GM18517 (cell line): ENCODE measurements around the gene SSBP3.

ENCODE experiments used
- ATAC-seq: cut with Tn5 transposase; IDR thresholded peaks from one replicate; pipeline ENCODE4 v1.9.1; 2021; ENCODE audit warnings: mild to moderate bottlenecking, moderate library complexity; ENCODE audit not compliant: unreplicated experiment

The SSBP3 gene

GRCh38 chr1:54375298-54375697, 30.9 kb downstream of the SSBP3 start:
- ATAC-seq: no peak

GRCh38 chr1:54374766-54375165, 31.4 kb downstream of the SSBP3 start:
- ATAC-seq: no peak

- no peak for ATAC-seq
Observed at GRCh38 chr1:54372978-54373377, 33.2 kb downstream of the SSBP3 start.

GRCh38 chr1:54371942-54372275, 34.3 kb downstream of the SSBP3 start:
- no peak for ATAC-seq

- no peak for ATAC-seq
Observed at GRCh38 chr1:54371038-54371941, 34.9 kb downstream of the SSBP3 start.

GRCh38 chr1:54370287-54370989, 35.8 kb downstream of the SSBP3 start:
- ATAC-seq: no peak

- ATAC-seq: no peak
Observed at GRCh38 chr1:54367613-54368012, 38.6 kb downstream of the SSBP3 start.

- ATAC-seq: no peak
Observed at GRCh38 chr1:54365847-54366246, 40.3 kb downstream of the SSBP3 start.

GRCh38 chr1:54365398-54365797, 40.8 kb downstream of the SSBP3 start:
- no peak for ATAC-seq

- ATAC-seq: no peak
Observed at GRCh38 chr1:54364995-54365394, 41.2 kb downstream of the SSBP3 start.

GRCh38 chr1:54364582-54364981, 41.6 kb downstream of the SSBP3 start:
- no peak for ATAC-seq

- no peak for ATAC-seq
Observed at GRCh38 chr1:54363925-54364324, 42.3 kb downstream of the SSBP3 start.

- ATAC-seq: no peak
Observed at GRCh38 chr1:54362881-54363340, 43.3 kb downstream of the SSBP3 start.

- no peak for ATAC-seq
Observed at GRCh38 chr1:54361342-54361741, 44.9 kb downstream of the SSBP3 start.

- no peak for ATAC-seq
Observed at GRCh38 chr1:54360165-54361005, 45.8 kb downstream of the SSBP3 start.

GRCh38 chr1:54359393-54360162, 46.6 kb downstream of the SSBP3 start:
- no peak for ATAC-seq

- ATAC-seq: no peak
Observed at GRCh38 chr1:54358503-54359168, 47.6 kb downstream of the SSBP3 start.

GRCh38 chr1:54357967-54358366, 48.2 kb downstream of the SSBP3 start:
- ATAC-seq: no peak

GRCh38 chr1:54356680-54357147, 49.5 kb downstream of the SSBP3 start:
- no peak for ATAC-seq
